ENCODE results near the gene FBLN1.
A peak's percentile ranks its signal among the peaks of the same experiment; 100 is the strongest.

Gene FBLN1

DNA sequence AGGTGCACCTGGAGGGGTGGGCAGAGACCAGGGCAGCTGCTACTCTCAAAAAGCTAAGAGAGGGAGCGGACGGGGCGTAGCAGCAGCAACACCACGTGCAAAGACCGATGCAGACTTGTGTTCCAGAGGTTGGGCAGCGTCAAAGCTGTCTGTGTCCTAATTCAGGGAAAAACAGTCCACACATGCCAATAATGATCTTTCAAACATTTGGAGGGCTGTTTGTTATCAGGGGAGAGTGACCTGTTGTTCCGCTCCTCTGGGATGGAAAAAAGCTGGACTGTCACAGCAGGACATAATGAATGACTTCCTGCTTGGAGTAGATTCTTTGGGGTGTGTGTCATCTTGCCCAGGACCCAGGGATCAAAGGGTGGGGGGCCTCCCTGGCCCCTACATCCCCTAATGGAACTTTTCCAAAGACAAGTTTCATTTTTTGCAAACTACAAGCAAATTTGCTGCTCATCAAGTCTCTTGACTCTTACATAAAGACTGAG, 6.2 kb upstream of the FBLN1 start:
- H3K4me3 ChIP-seq (ENCODE audit: low read length): no peak overlapping the region
- no peak for DNase-seq (ENCODE audit: low read depth)
- TF ChIP-seq, protein P1, sequence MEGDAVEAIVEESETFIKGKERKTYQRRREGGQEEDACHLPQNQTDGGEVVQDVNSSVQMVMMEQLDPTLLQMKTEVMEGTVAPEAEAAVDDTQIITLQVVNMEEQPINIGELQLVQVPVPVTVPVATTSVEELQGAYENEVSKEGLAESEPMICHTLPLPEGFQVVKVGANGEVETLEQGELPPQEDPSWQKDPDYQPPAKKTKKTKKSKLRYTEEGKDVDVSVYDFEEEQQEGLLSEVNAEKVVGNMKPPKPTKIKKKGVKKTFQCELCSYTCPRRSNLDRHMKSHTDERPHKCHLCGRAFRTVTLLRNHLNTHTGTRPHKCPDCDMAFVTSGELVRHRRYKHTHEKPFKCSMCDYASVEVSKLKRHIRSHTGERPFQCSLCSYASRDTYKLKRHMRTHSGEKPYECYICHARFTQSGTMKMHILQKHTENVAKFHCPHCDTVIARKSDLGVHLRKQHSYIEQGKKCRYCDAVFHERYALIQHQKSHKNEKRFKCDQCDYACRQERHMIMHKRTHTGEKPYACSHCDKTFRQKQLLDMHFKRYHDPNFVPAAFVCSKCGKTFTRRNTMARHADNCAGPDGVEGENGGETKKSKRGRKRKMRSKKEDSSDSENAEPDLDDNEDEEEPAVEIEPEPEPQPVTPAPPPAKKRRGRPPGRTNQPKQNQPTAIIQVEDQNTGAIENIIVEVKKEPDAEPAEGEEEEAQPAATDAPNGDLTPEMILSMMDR (conservative IDR thresholded peaks at IDR 0.05; ENCODE audit: low read length): no peak

DNA sequence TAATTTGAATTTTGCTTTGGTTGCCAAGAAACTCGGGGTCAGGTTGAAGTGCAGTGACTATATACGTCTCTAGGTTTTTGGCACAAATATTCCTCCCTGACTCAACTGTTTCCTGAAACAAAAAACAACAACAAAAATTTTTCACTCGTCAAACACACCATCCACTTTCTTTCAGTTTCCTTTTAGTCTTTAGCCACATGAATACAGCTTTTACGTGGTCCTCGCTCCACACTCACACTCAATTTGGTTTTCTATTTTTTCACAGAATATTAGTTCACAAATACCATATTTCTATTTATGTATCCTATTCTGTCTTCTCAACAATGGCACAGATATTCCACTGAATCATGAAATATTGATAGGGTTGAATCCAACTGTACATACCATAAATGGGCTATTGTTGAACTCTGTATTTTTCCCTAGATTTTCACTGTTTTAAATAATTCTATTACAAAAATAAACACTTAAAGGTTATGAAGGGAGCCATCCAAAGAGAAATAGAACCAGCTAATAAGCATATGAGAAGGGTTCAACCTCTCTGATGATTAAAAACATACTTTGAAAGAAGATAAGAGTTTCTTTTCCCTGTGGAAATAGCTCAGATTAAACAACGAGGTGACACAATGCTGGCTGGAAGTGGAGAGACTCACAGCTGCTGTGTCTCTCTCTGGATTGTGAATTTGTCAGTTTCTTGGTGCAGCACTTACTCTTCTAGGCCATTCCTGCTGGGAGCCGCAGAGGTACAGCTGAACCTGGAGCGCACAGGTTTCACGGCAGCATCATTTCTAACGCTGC, 5.1 kb upstream of the FBLN1 start:
- H3K4me3 ChIP-seq (ENCODE audit: low read length): no peak overlapping the region
- no peak for DNase-seq (ENCODE audit: low read depth)
- TF ChIP-seq, protein P1 (conservative IDR thresholded peaks at IDR 0.05; ENCODE audit: low read length): no peak

DNA sequence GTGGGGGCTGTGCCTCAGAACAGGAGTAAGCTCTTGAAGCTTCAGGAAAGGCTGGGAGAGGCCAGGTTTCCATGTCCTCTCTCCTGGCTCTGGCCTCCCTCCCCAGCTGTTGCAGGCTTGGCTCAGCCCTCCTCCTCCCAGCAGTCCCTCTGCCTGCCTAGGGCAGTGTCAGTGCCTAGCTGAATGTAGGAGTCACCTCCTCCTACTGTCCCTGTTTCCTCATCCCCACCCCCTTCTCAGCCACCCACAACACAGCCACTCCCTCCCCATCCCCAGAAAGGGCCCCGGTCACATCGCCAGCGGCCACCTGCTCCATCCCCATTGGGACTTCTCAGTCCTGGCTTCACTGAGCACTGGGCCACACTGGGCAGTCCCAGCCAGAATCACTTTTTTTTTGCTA, 2.9 kb upstream of the FBLN1 start:
- no peak for DNase-seq (ENCODE audit: low read depth)
- H3K4me3 ChIP-seq (ENCODE audit: low read length): no peak overlapping the region
- TF ChIP-seq, protein P1 (conservative IDR thresholded peaks at IDR 0.05; ENCODE audit: low read length): no peak

DNA sequence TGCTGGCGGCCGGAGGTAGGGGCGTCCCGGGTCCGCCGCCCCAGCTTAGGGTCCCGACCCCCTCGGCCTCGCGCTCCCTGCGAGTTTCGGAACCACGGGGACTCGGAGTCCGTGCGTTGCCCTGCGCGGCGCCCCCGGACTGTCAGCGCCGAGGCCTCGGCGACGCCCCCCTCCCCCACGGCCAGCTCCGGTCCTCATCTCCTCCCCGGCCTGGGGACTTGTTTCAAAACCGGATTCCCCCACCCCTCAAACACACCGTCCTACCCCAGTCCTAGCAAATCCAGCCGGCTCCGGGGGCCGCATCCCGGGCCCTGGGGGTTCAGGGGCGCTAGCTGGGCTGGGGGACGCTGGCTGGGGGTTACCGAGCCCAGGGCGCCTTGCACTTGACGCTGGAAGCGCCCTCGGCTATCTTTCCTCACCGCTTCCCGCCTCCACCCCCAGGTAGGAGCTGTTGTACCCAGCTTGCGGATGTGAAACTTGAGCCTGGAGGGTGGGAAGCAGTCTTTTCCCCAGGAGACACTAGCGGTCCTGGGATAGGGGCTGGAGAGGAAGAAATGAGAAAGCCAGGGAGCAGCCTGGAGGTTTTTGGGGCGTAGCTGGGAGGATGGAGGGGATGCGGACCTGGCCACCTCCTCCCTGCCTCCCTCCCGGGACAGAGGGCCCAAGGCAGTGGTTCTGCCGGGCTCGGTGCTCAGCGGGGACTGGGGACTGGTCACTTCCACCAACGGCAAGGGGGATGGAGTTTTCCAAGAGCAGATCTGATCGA, 550 bp downstream of the FBLN1 start:
- TF ChIP-seq, protein P1 (conservative IDR thresholded peaks at IDR 0.05; ENCODE audit: low read length): no peak
- no peak for DNase-seq (ENCODE audit: low read depth)
- H3K4me3 ChIP-seq (ENCODE audit: low read length): peak overlapping the region; percentile 92

DNA sequence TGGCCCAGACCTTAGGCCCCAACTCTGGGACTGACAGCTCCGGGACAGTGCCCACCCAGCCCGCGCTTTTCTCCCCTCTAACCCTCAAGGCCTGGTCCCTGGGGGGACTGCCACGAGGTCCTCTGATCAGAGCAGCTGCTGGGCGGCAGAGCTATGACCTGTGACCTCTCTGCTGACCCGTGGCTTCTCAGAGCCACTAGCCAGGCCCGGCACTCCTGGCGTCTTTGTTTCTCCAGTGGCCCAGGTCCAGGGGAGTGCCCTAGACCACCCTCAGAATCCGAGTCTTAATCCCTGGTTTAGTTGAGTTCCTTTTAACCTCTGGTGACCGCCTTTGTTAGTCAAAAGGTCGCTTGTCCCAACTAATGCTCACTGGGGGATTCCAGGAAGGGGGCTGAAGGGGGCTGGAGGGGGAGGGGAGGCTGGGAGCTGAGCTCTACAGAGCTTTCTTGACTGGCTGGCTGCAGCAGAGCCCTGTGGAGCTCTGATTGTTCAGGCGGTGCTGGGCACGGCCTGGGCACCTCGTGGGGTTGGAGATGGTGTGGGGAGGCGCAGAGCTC, 1.2 kb downstream of the FBLN1 start:
- TF ChIP-seq, protein P1 (conservative IDR thresholded peaks at IDR 0.05; ENCODE audit: low read length): no peak
- H3K4me3 ChIP-seq (ENCODE audit: low read length): peak overlapping the region; percentile 92
- DNase-seq (ENCODE audit: low read depth): no peak

DNA sequence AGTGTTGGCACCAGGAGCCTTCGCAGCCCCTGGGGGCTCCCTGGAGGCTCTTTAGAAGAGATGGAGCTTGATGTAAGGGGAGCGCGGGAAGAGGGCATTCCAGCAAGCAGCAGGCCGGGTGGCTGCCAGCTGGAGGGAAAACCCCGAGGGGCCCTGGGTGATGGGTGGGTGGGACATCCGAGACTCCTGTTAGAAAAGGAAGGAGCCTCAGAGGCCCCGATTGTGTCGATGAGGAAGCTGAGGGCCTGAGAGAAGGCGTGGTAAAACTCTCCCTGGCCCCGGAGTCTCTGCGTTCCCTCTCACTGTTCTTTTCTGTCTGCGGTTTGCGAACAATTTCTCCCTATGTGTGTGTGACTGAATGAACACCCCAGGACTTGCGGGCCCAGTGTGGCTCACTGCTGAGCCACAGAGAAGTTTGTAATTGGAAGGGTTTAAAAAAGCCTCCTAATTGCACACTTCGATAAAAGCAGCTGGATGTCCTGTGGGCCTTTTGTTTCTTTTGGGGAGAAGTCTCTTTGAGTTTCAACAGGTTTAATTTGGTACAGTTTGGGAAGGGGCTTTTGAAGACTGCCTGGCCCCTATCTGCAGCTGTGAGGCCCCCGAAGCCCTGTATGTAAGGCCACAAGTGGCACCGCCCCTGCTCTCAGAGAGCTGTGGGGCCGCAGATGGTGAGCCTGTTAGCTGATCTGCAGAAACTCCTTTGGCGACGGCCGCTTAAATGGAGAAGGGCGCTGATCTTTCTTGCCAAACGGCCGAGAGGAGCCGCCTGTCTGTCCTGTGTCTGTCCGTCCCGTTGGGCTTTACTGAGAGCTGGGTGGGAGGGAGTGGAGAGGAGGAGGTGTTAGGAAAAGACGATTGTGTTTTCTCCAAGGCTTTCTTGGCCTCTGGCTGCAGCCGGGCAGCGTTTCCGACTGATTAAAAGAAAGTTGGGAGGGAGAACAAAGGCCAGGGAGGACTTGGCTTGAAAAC, 2.0 kb downstream of the FBLN1 start:
- TF ChIP-seq, protein P1 (conservative IDR thresholded peaks at IDR 0.05; ENCODE audit: low read length): no peak
- DNase-seq (ENCODE audit: low read depth): peak; percentile 57
- H3K4me3 ChIP-seq (ENCODE audit: low read length): peak overlapping the region; percentile 92

All from AG10803 (cell line).